Kasumi-1 (cell line): Measurements from ENCODE around the gene ARF6.
"Not testable (repeated sequence)": the region's sequence is repeated elsewhere in the genome, so short reads cannot be mapped to it uniquely, and the experiment has no call there.

Experiments used
- DNase-seq, 2 experiments: peaks; one replicate each; lab custom pipeline; 2025; lab: John Stamatoyannopoulos, UW

The ARF6 gene

DNA sequence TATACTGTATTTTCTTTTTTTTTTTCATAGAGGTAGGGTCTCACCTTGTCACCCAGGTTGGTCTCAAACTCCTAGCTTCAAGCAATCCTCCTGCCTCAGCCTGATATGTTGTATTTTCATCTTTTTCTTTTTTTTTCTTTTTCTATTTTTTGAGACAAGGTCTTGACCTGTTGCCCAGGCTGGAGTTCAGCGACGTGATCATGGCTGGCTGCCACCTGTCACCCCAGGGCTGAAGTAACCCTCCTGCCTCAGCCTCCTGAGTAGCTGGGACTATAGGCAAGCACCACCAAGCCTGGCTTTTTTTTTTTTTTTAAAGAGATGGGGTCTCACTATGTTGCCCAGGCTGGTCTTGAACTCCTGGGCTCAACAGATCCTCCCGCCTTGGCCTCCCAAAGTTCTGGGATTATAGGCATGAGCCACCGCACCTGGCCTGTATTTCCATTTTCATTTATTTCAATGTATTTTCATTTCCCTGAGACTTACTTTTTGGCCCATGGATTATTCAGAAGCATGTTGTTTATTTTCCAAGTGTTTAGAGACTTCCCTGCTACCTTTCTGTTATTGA lies 16.2 kb upstream of the ARF6 start:
- no peak for DNase-seq

DNA sequence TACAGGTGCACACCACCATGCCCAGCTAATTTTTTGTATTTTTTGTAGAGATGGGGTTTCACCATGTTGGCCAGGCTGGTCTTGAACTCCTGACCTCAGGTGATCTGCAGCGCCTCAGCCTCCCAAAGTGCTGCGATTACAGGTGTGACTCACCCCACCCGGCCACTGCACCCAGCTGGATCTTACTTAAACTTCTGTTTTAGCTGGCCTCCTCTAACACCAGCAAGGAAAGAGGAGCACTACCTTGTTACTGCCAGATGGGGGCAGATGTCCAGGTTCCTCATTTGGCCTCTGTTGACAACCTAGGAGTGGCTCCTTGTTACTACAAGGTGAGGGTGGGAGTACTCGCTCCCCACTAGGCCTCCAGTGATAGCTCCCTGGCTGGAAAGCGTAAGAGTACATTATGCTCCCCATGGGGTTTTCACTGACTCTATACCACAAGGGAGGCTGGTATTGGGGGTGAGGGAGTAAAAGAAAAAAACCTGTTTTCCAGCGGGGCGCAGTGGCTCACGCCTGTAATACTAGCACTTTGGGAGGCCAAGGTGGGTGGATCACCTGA lies 13.2 kb upstream of the ARF6 start:
- peak; percentile 89 to 92 for DNase-seq

DNA sequence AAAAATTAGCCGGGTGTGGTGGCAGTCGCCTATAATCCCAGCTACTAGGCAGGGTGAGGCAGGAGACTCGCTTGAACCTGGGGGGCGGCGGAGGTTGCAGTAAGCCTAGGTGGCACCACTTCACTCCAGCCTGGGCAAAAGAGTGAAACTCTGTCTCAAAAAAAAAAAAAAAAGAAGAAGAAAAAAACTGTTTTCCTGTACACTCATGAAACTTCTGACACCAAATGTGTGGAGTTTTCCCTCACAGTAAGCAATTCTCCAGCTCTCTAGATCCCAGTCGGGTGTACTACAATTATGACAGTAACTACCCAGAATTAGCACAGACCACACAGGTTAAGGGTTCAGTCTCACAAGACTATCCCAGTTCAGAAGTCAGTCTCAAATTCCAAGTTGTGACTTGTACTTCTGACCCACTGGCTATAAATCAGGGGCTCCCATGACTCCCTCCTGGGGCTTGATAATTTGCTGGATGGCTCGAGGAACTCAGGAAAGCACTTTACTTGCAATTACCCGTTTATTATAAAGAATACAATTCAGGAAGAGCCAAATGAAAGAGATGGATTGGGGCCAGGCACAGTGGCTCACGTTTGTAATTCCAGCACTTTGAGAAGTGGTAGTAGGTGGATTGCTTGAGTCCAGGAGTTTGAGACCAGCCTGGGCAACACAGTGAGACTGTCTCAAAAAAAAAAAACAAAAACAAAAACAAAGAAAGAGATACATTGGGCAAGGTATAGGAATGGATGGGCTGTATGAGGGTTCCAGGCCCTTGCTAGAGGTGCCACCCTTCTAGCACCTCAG lies 12.4 kb upstream of the ARF6 start:
- DNase-seq = no peak

DNA sequence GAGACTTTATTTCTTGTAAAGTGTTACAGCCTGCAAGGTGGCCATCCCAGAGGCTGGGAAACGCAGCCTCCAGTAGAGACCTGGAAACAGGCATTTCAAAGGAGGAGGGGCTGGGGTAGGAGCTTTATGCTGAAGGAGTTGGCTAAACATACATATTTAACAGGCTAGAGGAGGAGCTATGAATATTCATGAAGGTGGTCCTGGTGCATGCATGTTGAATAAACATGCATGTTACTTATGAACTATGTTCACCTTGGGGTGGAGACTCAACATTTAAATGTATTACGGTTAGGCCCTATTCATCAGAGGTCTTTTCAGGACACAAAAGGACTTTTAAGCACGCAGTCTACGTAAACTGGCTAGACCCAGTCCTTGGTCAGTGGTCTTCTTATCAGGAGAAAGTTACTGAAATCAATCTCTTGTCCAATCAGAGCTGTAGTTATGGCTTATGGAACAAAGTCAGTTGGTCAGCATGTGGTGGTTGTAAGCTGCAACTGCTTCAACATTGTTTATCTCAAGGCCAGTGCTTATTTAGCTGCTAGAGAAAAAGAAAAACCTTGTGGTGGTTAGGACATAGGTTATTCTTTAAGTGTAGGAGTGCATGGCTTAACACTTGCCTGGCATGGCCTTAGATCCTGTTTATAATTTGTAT lies 11.4 kb upstream of the ARF6 start:
- no peak for DNase-seq

DNA sequence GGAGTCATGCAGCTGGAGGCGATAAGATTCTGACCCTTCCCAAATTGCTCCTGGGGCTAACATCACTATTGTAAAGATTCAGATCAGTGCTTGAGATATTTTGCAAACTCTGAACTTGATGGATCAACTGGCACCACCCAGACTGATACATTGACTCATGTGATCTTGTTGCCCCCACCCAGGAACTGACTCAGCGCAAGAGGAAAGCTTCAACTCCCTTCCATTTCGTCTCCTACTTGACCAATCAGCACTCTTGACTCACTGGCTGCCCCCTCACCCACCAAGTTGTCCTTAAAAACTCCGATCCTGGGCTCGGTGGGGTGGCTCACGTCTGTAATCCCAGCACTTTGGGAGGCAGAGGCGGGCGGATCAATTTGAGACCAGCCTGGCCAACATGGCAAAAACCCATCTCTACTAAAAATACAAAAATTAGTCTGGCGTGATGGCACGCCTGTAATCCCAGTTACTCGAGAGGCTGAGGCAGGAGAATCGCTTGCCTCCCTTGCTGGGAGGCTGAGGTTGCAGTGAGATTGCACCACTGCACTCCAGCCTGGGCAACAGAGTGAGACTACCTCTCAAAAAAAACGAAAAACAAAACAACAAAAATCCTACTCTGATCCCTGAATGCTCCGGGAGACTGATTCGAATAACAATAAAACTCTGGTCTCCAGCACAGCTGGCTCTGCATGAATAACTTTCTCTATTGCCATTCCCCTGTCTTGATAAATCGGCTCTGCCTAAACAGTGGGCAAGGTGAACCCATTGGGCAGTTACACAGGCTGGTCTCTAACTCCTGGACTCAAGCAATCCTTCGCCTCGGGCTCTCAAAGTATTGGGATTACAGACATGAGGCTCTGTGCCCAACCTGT lies 9.8 kb upstream of the ARF6 start:
- no peak for DNase-seq

DNA sequence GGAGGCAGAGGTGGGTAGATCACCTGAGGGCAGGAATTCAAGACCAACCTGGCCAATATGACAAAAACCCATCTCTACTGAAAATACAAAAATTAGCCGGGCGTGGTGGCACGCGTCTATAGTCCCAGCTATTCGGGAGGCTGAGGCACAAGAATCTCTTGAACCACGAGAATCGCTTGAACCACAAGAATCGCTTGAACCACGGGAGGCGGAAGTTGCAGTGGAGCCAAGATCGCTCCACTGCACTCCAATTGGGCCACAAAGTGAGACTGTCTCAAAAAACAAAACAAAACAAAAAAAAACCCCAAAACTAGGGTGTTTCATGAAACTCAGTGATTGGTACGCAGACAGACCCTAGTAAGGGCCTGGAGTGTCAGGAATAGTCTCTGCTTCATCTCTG lies 6.4 kb upstream of the ARF6 start:
- DNase-seq = no peak

DNA sequence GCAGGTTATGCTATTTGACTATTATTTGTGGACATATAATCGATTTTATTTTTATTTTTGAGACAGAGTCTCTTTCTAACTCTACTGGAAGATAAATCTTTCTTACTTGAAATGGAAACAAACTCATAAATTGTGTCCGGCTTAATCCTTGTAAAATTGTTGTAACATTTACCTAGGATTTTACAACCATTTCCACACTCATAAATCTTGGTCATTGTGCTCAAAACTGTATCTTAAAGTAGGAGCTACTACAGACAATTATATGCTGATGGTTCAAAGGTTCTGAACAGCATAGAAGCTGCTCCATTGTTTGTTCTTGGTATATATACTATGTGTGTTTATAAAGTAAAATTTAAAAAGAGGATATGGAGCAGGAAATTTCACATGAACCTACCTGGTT lies 4.6 kb upstream of the ARF6 start:
- no peak for DNase-seq

DNA sequence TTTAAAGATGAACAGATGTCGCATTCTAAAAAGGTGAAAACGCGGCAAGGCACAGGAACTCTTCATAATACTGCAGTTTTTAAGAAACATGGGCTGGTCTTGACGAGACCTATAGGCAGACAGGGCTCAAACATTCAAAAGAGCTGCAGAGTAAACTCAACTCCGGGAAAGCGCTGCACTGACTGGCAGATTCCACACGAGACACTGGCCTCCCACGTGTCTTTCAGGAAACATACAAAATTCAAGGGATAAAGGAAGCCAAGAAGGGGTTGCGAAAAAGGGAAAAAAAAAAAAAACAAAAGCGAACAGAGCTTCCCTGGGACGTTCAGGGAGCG lies 614 bp upstream of the ARF6 start:
- peak; percentile 95 to 96 for DNase-seq

DNA sequence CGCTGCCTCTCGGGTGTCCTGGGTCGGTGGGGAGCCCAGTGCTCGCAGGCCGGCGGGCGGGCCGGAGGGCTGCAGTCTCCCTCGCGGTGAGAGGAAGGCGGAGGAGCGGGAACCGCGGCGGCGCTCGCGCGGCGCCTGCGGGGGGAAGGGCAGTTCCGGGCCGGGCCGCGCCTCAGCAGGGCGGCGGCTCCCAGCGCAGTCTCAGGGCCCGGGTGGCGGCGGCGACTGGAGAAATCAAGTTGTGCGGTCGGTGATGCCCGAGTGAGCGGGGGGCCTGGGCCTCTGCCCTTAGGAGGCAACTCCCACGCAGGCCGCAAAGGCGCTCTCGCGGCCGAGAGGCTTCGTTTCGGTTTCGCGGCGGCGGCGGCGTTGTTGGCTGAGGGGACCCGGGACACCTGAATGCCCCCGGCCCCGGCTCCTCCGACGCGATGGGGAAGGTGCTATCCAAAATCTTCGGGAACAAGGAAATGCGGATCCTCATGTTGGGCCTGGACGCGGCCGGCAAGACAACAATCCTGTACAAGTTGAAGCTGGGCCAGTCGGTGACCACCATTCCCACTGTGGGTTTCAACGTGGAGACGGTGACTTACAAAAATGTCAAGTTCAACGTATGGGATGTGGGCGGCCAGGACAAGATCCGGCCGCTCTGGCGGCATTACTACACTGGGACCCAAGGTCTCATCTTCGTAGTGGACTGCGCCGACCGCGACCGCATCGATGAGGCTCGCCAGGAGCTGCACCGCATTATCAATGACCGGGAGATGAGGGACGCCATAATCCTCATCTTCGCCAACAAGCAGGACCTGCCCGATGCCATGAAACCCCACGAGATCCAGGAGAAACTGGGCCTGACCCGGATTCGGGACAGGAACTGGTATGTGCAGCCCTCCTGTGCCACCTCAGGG lies 679 bp downstream of the ARF6 start:
- no peak for DNase-seq

DNA sequence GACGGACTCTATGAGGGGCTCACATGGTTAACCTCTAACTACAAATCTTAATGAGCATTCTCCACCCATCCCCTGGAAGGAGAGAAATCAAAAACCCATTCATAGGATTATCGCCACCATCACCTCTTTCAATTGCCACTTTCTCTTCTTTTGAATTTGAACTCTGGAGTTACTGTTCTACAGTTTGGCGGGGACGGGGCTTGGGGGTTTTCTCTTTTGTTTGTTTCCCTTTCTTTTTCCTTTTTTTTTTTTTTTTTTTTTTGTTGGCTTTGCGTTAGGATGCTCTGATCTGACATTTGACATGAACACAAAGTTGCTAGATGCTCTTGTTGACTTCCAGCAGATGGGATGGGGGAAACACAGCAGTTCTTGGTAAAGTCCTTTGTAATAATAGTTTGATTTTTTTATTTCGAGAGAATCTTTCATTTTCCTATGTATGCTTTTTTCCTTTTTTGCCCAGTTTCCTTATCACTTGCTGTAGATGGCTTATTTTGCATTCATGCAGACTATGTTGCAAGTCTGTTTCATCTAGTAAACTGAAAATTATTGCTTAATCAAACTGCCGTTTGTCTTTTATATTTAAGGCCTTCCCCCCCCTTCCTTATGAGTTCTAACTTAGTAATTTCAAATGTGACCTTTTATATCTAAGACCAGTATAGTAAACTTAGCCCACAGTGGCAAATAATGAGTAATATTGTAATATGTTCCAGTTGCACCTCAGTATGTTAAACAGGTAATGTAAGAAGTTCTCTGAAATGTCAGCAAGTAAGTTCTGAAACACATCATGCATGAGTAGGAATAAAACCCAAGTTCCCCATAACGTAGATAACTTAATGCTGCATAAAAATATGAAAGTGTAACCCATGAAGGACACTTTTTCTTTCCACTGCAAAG lies 1.6 kb downstream of the ARF6 start:
- not testable (repeated sequence) for DNase-seq

DNA sequence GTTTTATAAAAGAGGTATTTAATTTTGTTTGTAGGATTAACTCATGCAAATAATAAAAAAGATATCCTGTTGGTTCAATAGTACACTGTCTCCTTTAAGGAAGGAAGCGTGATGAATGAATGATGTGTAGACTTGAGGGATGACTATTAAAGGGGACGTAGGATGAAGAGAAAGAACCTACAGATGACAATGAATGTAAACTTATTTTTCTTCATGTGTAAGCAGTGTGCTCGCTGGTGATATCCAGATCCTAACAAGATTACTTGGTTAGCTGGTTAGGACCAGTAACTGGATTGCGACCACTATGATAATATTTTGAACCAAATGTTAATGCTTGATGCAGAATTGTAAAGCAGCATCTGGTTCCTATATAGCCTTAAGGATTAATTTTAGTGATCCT lies 2.6 kb downstream of the ARF6 start:
- peak in 1 of 2 experiments; percentile 17 for DNase-seq

DNA sequence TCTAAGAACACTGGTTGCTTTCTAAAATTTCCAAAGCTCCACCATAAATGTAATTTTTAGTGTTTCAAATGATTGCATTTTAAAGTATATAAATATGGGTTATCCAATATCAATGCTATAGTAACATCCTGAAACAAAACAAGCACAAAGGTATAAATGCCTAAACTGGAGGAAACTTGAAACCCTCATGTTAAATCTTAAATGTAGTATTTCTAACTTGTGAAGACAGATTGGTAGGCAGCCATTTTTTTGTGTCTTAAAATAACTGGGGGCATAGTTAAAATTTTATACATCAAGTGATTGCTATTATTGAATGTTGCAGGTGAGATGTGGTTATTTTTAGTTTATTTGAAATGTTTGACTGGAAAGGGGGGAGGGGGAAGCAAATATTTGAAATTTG lies 3.4 kb downstream of the ARF6 start:
- DNase-seq = not testable (repeated sequence)

DNA sequence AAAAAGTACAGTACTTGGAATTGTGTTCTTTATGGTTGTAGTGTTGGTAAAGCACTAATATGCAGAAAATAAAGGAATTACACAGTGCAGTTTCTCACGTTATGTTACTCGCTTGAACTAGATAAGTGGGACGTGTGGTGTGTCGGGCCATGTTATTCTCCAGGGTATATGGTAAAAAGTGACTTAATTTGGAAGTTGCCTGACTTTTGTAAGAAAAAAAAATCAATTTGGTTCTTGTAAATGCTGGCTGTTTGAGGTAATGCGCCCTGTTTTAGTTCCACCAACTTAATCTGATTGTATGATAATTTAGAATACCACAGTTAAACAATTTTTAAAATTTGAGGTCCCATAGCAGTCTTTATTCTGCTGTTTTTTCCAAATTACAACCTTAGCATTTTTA lies 4.1 kb downstream of the ARF6 start:
- peak in 1 of 2 experiments; percentile 59 for DNase-seq

DNA sequence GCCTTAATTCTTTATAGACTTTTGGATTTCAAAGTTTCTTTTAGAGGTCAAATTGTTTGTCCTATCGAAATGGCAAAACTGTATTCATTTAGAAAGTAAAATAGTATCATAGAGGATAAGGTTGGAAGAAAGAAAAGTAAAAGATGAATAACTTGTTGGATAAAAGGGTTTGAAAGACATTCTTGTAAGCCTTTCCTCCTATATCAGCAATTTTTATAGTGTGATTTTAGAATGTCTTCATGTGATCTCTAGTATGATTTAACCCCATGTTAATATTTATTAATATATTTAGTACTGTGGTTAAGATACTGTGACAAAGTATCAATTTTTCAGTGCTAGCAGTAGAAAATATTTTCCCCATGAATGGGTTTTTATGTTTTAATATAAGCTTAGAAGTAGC lies 4.5 kb downstream of the ARF6 start:
- DNase-seq = no peak

DNA sequence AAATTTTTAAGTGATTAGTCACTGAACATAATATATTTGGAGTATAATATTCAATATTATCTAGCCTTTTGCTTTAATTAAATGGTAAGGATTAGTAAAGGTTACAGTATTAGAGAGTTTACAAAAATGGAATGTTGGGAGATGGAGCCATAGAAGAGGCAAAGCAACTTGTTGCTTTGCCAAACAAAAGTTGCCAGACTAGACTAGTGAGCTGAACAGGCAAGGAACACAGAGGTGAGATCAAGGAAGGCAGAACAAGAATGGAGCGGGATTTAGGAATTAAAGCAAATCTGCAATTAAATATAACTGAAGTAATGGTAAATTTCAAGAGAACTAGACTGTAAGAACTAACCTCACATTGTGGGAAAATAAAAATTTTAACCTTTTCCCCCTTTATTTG lies 5.1 kb downstream of the ARF6 start:
- DNase-seq = no peak

DNA sequence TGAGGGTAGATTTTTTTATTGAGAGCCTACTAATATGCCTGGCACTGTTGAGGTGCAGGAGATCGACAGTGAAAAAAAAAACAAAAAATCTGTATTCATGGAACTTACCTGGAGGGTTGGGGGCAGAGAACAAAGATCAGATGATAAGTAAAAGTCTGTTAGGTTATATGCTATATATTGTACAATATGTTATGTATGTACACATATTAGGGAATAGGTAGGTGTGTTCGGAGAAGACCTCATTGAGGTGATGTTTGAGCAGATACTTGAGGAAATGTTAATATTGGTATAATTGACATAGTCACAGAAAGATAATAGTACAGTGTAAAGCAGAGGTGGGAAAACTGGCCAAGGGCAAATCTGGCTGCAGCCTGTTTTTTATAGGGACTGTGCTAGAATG lies 5.6 kb downstream of the ARF6 start:
- DNase-seq = no peak

DNA sequence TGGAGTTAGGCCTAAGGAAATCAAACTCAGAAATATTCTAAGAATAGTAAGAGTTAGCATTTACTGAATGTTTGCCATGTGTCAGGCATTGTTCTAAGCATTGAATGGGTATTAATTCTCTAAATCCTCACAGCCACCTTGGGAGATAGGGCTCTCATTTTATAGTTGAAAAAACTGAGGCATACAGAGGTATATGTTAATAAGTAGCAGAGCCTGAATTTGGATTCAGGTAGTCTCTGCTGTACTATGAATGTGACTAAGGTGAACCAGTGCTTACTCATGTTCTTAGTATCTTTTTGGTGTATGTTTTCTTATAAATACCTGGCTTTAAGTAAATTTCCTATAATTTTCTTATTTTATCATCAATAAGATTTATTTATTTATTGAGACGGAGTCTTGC lies 8.1 kb downstream of the ARF6 start:
- DNase-seq = no peak

DNA sequence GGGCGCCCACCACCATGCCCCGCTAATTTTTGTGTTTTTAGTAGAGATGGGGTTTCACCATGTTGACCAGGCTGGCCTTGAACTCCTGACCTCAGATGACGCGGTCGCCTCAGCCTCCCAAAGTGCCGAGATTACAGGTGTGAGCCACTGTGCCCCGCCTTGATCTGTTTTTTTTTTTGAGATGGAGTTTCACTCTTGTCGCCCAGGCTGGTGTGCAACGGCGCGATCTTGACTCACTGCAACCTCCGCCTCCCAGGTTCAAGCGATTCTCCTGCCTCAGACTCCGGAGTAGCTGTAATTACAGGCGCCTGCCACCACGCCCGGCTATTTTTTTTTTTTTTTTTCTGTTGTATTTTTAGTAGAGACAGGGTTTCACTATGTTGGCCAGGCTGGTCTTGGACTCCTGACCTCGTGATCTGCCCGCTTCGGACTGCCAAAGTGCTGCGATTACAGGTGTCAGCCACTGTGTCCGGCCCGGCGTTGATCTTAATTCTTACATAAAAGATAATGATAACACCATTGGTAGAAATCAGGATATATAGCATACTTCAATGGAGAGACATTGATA lies 9.9 kb downstream of the ARF6 start:
- DNase-seq = not testable (repeated sequence)

DNA sequence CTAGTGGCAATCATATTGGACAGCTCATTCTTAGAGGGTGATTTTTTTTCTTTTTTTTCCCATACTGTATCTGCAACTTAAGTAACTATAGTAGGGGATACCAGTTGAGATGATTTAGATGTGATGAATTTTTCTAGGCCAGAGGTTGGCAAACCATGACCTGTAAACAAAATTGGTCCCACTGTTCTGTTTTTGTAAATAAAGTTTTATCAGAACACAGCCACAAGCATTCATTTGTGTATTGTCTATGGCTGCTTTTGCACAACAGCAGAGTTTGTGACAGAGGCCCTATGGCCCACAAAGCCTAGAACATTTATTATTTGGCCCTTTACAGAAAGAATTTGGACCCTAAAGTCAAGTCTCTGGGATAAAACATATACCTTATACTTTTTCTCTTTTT lies 11.4 kb downstream of the ARF6 start:
- no peak for DNase-seq

DNA sequence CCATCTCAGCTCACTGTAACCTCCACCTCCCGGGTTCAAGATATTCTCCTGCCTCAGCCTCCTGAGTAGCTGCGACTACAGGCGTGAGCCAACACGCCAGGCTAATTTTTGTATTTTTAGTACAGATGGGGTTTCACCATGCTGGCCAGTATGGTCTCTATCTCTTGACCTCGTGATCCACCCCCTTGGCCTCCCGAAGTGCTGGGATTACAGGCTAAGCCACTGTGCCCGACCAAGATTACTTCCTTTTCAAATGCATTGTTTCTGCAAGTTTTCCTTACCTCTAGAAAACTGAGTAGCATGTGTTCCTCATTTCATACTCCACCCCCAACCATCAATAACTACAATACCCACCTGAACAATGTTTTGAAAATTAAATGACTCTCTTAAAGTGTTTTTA lies 13.1 kb downstream of the ARF6 start:
- no peak for DNase-seq
